GM18526 (cell line): ENCODE results near the gene CDH15.

ENCODE experiments used
- POLR2A ChIP-seq: IDR thresholded peaks from 3 replicates; pipeline ENCODE4 v1.6.1; 2011; ENCODE audit not compliant: insufficient read length; ENCODE audit errors: extremely low read depth

CDH15 gene

GRCh38 chr16:89184933-89185794 is 13.6 kb downstream of the CDH15 start:
- TF ChIP-seq POLR2A, result no peak

GRCh38 chr16:89187032-89187769 is 15.7 kb downstream of the CDH15 start:
- no peak for TF ChIP-seq POLR2A

DNA sequence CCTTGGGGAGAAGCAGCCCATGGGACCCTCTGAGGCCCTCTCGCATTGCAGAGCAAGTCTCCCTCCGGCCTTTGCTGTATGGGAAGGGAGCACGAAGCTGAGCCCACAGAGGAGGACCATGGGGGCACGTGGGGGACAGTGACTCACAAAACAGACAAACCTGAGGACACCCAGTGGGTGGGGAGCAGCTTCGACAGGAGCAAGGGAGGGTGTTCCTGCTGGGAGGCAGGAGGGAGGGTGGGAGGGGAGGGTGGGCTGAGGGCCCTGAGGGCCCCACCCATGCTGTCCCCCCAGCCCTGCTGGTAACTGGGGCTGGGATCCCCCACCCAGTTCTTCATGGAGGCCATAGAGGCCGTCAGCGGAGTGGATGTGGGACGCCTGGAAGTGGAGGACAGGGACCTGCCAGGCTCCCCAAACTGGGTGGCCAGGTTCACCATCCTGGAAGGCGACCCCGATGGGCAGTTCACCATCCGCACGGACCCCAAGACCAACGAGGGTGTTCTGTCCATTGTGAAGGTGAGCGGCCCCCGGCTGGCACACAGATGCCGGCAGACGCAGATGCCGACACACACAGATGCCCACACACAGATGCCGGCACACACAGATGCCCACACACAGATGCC is 16.3 kb downstream of the CDH15 start:
- TF ChIP-seq POLR2A, result no peak

DNA sequence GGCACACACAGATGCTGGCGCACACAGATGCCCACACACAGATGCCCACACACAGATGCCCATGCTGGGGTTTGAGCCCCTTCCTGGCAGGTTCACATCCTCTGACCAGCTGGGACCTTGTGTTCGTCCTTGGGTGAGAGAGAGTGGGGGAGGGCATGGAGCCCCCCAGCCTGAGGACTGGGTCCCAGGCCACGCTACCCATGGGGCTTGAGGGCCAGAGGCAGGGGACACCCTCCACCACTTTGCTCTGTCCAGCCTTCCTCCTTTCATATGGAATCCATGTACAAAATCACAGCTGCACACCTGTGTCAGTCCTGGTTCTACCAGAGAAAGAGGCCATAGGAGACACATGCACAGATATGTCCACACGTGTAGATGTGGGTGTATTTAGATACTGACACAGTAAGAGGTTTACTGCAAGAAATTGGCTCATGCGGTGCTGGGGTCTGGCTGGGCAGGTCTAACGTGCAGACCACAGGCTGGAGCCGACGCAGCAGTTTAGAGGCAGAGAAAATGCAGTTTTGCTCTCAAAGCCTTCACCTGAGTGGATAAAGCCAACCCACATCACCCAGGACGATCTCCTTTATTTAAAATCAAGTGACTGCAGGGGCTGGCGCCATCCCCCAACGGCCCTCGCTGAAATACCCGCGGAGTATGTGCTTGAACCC is 17.9 kb downstream of the CDH15 start:
- TF ChIP-seq POLR2A, result no peak

DNA sequence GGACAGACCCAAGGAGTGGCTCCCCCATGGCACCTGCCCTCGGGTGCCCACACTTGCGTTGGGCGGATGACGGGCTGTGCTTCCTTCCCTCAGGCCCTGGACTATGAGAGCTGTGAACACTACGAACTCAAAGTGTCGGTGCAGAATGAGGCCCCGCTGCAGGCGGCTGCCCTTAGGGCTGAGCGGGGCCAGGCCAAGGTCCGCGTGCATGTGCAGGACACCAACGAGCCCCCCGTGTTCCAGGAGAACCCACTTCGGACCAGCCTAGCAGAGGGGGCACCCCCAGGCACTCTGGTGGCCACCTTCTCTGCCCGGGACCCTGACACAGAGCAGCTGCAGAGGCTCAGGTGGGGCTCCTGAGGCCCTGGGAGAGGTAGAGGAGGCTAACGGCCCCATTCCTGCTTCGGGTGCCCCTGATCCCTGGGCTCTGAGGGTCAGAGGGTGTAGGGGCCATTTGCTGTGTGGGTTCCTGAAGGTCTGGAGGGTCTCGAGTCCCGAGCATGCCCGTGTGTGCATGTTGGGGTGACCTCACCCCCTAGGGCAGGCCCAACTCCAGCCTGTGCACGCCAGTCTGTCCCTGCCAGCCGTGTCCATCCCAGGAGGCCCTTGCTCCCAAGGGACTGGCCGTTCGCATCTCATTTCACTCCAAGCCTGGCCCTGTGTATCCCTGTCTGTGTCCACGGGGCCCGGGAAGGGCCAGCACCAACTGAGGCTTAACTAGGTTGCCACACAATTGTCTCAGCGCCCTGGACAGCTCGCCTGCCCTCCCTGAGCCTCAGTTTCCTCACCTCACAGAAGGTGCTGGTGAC is 18.8 kb downstream of the CDH15 start:
- no peak for TF ChIP-seq POLR2A

DNA sequence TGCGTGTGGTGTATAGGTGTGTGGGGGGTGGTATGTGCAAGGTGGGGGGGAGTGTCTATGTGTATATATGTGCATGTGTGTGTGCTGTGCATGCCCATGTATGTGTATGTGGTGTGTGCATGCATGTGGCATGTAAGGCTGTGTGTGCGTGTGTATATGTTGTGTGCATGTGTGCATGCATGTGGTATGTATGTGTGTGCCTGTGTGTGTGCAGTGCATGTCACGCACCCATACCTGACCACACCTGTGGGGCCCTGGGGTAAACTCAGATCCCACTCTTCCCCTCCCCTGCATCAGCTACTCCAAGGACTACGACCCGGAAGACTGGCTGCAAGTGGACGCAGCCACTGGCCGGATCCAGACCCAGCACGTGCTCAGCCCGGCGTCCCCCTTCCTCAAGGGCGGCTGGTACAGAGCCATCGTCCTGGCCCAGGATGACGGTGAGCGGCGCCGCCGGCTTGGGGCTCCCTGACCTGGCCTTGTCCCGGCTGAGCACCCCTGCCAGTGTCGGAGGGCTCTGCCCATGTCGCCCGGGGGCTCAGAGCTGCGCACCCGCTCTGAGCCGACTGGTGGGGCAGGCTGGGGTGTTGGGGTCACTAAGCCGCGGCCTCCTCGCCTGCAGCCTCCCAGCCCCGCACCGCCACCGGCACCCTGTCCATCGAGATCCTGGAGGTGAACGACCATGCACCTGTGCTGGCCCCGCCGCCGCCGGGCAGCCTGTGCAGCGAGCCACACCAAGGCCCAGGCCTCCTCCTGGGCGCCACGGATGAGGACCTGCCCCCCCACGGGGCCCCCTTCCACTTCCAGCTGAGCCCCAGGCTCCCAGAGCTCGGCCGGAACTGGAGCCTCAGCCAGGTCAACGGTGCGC is 19.7 kb downstream of the CDH15 start:
- TF ChIP-seq POLR2A, result no peak

DNA sequence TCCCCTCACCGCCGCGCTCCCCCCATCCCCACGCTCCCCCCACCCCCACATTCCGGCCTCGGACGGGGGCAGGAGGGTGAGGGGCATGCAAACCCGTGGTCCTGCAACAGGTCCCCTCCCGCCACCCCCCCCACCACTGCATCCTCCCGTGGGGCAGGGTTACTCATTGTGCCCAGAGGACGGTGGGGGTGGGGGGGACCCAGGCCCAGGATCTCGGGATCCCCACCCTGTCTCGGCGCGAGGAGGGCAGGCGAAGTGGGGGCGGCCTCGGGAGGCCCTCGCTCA is 20.3 kb downstream of the CDH15 start:
- TF ChIP-seq POLR2A, result no peak

DNA sequence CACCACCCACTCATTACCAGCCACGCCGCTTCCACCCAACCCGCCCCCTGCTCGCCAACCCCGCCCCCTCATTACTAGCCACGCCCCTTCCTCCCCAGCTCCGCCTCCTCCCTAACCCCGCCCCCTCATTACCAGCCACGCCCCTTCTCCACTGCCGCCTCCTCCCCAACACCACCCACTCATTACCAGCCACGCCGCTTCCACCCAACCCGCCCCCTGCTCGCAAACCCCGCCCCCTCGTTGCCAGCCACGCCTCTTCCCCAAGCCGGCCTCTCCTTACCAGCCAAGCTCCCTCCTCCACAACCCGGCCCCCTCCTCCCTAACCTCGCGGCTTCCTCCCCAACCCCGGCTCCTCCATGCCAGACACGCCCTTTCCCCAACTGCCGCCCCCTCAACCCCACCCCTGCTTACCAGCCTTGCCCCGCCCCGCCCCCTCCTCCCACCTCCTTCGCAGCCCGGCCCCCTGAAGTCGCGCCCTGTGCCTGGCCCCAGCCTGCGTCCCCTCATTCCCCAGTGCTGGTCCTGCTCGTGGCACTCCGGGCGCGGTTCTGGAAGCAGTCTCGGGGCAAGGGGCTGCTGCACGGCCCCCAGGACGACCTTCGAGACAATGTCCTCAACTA is 21.5 kb downstream of the CDH15 start:
- TF ChIP-seq POLR2A, result no peak

- no peak for TF ChIP-seq POLR2A
These were observed 22.2 kb downstream of the CDH15 start for GRCh38 chr16:89193576-89194293.

GRCh38 chr16:89194340-89195311 is 23.1 kb downstream of the CDH15 start:
- TF ChIP-seq POLR2A, result no peak

GRCh38 chr16:89195521-89196171 is 24.1 kb downstream of the CDH15 start:
- no peak for TF ChIP-seq POLR2A

GRCh38 chr16:89197033-89197632 is 25.6 kb downstream of the CDH15 start:
- TF ChIP-seq POLR2A, result no peak
